SK-MEL-5 (cell line): ENCODE results near the gene PSMB7. TPM values are rescaled to one million over a fixed set of nuclear protein-coding genes. Genes with fewer than 3 reads are reported as not detected.

Experiments
- DNase-seq: peaks from one replicate; pipeline ENCODE4 v3.0.0-alpha.2; 2016; ENCODE audit warnings: low read depth, low spot score
- in situ Hi-C: cut with HindIII; loops from 2 replicates; pipeline ENCODE4 v1.10.0; 2016; ENCODE audit warnings: low sequenced_read_pairs, high pct_unique_total_duplicates, low pct_unique_long_range_greater_than_20kb
- total RNA-seq: library from RNA; depleted of rRNA; stranded (reverse); fragments of >200 nt; shearing (Covaris generic); gene quantifications from 2 replicates; pipeline ENCODE4 v1.2.3, GENCODE V29; 2014

Gene PSMB7
- total RNA-seq, 1 experiment from 2014 or later, result 422 TPM

DNA sequence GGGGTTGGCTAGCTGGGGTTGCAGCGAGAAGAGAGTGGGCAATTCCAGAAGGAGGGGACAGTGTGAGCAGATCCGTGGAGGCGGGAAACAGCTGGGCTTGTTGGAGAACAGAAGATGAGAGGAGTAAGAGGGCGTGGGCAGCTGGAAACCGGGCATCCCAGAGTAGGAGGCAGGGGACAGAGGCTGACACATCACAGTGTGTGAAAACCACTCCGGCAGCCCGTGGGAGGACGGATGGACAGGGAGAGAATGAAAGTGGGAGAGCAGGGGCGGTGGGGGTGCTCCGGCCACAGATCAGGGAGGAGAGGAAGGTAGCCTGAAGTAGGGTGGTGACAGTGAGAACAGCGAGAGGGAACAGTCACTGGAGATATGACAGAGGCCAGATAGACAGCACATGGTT is 8.3 kb upstream of the PSMB7 start:
- no peak for DNase-seq
- in situ Hi-C loops, result loop anchor here (25.0 kb wide), 1 partner anchor 114 kb away; no protein-coding TSS in a partner anchor

DNA sequence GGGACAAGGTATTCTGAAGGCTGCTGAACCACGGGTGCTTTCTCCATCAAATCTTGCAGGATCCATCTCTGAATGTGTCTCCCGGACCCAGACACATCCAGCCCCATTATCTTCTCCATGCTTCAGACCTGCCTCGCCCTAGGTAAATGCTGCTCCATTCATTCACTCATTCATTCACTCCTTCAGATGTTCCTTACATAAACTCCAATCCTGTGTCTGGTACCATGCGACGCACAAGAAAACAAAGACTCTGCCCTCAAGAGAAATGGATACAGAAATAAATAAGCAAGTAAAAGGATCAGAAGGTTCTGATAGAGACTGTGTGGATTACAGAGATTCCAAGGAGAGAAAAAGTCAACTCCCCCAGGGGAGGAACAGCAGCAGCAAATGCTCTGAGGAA is 7.9 kb upstream of the PSMB7 start:
- DNase-seq, result no peak
- in situ Hi-C loops, result loop anchor here (25.0 kb wide), 1 partner anchor 114 kb away; no protein-coding TSS in a partner anchor

DNA sequence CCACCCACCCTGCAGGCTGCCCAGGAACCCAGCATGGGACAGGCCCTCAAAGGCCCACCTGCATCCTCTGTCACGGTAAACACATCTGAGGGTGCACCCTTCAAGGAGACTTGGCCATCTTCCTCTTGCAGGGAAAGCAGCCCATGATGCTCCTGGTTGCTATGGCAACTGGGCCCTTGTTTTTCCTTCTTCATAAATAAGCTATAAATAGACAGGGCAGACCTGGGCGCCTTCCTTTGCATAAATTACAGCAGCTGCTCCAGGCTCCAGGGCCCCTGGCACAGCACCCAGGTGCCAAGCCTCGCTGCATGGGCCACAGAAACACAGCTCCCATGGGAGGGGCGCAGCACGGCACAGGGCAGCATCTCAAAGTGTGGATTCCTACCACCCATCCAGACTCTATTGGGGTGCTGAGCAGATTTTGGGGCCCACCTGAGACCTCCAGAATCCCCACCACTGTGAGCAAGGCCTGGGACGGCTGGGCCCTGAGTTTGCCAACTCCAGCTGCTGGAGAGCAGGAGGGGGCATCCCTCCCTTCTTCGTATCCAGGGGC is 5.8 kb upstream of the PSMB7 start:
- DNase-seq, result no peak
- in situ Hi-C loops, result loop anchor here (25.0 kb wide), 1 partner anchor 116 kb away; no protein-coding TSS in a partner anchor

DNA sequence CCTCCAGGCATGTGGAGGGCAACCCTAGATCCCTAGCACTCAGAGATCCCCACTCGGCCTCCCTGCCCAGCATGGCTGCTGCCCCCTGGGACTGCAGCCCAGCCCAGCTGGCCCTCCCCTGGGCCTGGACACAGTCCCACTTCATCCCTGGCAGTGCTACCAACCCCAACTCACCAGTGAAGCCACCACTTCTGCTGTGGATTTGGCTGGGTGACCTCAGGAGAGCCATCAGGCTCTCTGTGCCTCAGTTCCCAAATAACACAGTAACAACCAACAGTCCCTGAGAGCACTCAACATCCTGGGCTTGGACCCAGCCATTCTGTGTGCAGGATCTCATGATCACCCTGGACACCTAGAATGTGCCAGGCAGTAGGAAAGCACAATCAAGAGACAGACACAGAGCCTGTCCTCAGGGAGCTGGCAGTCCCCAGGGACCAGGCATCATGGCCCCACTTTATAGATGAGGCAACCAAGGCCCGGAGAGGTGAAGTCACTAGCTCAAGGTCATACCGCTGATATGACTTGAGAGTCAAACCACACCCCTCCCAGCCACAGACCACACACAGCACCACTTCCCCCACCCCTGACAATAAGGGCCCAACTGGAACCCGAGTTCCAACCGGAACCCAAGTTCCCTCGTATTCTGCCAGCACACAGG is 4.7 kb upstream of the PSMB7 start:
- in situ Hi-C loops, result loop anchor here (25.0 kb wide), 1 partner anchor 117 kb away; no protein-coding TSS in a partner anchor

DNA sequence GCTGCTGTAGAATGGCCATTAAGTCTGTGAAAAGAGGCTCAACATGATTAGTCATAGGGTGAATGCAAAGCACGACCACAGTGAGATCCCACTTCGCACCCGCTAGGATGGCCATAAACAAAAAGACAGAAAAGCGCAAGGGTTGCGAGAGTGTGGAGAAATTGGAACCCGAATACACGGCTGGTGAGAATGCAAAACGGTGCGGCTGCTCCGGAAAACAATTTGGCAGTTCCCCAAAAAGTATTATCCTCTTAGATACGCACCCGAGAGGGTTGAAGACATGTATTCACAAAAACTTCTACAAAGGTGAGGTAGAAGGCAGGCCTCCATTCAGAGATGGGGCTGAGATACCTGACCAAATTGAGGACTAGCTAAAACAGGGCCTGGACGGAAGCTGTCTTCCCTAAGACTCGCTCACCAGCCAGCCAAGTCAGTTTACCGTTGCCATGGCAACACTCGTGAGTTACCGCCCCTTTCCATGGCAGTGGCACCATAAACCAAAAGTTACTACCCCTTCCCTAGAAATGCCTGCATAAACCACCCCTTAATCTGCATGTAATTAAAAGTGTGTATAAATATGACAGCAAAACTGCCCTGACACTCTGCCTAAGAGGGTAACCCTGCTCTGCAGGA is 726 bp upstream of the PSMB7 start:
- in situ Hi-C loops, result loop anchor here (25.0 kb wide), 1 partner anchor 121 kb away; no protein-coding TSS in a partner anchor
- no peak for DNase-seq

More for the DNA sequence above, 4.7 kb upstream of the PSMB7 start:
- no peak for DNase-seq

DNA sequence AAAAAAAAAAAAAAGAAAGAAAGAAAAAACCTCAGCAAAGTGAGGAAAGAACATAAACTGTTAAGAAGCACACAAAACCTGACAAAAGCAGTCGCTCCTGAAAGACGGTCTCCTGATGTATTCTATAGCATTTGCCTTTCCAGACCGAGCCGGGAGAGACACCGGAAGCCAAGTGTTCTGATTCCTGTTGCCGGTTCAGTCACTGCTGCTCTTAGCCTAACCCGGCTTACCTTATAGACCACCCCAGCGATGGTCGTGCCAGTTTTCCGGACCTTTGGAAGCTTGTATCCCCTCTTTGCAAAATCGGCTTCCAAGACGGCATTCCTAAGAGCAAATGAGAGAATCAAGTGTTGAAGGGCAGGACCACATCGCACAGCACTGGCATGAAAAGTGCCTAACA is 630 bp downstream of the PSMB7 start:
- in situ Hi-C loops, result loop anchor here (25.0 kb wide), 1 partner anchor 123 kb away; no protein-coding TSS in a partner anchor

DNA sequence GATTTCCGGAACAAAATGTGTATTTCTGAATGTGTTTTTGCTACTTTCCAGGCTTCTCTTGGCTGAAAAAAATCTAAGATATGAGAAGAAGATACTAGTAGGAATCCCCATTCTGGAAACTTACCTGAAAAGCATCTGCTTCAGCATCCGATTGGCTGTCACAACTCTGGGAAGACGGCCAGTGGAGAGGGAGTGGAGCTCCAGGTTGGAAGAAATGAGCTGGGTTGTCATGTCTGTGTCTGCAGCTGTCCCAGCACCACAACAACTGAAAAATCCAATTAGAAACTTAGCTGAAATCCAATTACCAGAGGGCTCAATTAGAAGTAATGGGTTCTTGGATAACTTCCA is 3.0 kb downstream of the PSMB7 start:
- no peak for DNase-seq
- in situ Hi-C loops, result loop anchor here (25.0 kb wide), 1 partner anchor 125 kb away; no protein-coding TSS in a partner anchor

More for the DNA sequence above, 630 bp downstream of the PSMB7 start:
- DNase-seq, result no peak

DNA sequence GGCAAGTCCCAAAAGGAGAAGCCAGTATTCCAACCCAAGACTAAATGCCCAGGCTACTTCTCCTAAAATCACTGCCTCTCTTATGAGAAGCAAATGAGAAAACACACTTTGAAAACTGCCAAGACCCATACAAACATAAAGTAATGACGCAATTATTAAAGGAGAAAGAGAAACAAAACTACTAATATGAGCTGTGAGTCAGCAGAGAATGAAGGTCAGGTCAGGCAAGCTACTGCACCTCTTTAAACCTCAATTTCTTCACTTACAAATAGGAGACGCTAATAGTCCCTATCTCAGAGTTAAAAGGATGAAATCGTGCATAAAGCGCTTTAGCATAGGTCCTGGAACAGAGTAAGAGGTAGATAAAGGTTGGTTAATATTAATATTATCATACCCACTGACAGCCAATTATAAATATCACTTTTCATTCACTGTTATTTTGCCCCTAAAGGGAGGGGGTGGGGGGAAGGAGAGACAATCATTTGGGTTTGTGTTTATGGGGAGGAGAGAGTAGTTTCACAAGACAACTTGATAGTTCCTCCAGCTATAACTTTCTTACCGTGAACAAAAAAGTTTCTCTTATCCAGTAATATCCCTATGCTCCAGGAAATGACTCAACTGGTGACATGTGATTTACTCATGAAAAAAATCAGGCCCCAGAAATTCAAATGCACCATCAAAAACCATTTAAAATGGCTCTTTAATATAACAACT is 3.6 kb downstream of the PSMB7 start:
- in situ Hi-C loops, result loop anchor here (25.0 kb wide), 1 partner anchor 126 kb away; no protein-coding TSS in a partner anchor
- DNase-seq, result peak; percentile 88

DNA sequence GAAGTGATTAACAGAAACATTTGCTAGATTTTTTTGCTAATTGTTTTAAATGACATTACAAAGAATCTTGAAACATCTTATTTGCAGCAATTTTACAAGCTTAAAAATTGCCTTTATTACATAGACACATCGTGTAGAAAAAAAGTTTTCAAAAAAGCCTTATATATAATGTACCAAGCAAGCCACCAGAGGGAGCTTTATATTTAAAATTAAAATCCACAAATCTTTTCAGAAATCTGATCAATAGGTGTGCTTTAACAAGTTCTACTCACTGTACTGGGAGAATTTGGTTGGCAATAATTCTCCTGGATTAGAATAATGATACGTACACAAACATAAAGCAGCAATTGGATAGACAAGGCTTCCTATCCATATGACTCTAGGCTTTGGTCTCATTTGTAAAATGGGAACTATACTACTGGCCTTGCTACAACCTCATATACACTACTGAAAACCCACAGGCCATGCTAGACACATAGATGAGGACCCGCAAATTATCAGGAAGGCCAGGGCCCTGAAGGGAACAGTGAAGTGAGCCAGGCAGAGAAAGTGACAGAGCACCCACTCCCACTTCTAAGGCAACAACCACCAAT is 4.8 kb downstream of the PSMB7 start:
- in situ Hi-C loops, result loop anchor here (25.0 kb wide), 1 partner anchor 127 kb away; no protein-coding TSS in a partner anchor

DNA sequence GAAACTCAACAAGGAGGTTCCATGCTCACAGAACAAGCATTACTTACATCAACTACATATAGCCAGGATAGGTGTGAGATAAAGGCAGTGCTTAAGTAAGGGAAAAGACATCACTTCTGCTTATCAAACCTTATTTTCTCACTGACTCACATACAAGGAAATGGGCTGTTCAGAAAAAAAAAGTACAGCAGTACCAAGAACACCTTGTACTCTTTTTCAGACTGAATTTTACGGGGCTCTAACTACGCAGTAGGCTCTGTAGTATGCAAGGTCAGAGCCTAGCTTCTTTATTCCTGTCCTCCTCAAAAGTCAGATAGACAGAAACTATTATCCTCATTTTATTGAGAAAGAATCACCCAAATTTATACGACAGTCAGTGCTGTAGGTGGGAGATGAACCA is 5.8 kb downstream of the PSMB7 start:
- no peak for DNase-seq
- in situ Hi-C loops, result loop anchor here (25.0 kb wide), 1 partner anchor 128 kb away; no protein-coding TSS in a partner anchor

More for the DNA sequence above, 4.8 kb downstream of the PSMB7 start:
- peak; percentile 42 for DNase-seq

DNA sequence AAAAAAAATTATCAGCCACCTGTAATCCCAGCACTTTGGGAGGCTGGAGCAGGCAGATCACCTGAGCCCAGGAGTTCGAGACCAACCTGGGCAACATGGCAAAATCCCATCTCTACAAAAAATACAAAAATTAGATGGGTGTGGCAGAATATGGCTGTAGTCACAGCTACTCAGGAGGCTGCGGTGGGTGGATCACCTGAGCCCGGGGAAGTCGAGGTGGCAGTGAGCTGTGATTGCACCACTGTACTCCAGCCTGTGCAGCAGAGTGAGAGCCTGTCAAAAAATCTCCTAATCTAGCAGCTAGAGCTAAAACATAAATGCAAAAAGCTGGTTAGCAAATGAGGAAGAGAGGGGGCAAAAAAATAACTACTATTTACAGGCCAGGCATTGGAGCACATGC is 12.0 kb downstream of the PSMB7 start:
- in situ Hi-C loops, result loop anchor here (25.0 kb wide), 1 partner anchor 134 kb away; no protein-coding TSS in a partner anchor
- DNase-seq, result no peak

DNA sequence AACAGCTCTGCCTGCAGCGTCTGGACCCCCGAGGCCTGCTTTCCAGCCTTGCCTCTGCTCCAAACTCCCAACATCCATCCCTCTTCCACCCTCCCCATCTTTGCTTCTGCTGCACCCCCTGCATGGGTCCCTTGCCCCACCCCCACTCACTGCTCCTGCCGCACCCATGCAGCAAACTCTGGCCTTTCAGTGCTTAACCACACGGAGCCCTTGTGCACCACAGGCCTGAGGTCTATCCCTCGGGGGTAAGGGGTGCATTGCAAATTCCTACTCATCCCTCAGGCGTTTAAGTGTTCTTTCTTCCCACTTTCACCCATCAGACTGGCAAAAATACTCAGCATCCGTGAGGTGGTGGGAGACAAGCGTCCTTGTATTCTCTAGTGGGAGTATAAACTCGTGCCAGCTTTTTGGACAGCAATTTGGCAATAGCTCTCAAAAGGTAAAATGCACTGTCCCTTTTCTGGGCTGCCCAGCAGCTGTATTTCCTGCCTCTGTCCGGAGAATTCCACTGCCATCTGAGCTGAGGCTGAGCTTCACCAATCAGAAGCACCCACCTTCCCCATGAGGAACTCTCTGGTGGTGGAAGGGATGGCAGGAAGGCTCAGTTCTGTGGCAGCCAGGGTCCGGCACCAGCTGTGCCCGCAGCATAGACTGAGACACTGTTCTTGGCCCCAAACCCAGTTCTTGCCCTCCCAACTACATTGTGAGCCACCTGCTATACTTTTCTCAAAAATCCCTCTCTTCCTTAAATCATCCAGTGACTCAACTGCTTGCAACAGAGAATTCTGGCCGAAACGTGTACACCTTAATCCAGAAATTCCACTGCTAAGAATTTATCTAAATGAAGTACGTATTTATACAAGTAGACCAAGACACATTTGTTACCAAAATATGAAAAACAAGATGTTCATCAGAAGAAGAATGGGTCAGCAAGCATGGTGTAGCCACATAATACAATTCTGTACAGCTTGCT is 15.0 kb downstream of the PSMB7 start:
- in situ Hi-C loops, result loop anchor here (25.0 kb wide), 1 partner anchor 137 kb away; no protein-coding TSS in a partner anchor
- DNase-seq, result no peak

DNA sequence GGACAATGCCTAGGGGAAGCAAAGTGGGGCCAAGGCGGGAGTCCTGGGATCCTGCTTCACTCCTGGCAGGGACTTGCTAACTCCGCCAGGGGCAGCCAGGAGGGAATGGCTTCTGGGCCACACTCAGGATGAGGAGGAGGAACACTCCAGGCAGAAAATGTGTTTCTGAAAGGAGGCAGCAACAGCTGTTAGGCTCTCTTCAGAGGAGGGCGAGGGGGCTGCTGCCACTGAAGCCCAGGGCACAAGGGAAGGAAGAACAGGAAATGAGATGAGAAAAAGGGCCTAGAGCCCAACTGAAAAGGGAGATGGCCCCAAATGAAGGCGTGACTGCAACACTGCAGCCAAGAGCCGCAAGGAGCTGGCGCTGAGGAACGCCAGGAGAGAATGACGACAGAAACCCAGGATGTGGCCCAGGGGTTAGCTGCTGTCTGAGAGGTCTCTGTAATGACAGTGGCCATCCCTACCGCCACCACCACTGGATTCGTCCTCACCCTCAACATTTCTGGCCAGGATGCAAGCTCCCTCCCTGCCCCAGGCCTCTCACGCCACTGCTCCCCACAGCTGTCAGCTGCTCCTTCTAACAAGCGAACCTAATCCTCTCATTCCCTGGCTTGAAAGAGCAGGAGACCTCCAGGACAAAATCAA is 15.8 kb downstream of the PSMB7 start:
- no peak for DNase-seq
- in situ Hi-C loops, result no loop called here

DNA sequence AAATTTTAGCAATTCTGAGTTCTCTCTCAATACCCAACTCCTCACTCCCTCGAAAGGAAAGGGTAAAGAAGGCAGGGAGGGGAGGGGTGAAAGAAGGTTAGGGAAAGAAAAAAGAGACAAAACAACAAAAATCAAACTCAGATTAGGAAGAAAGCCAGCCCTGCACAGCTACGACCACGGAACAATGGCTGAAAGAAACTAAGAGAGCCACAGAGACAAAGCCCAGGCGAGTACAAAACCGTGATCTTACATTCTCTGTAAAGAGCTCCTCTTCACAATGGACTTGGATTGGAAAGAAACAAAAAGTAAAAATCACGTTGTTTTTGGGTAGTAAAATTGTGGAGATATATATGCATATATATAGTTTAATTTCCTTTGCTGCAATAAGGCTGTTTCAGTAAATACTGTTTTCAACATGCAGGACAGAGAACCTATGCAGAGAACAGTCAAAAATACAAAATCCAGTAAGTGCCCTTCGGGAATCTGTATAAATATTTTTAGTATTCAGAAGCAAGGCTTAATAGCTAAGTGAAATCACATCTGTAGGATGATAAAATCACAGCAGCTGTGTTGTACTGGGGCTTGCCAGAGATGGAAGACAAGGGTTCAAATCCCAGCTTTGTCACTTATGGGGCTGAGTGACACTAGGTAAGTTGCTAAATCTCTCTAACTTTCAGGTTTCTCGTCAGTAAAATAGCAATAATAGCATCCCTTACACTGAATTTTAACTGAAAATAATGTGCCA is 16.9 kb downstream of the PSMB7 start:
- DNase-seq, result no peak
- in situ Hi-C loops, result no loop called here

DNA sequence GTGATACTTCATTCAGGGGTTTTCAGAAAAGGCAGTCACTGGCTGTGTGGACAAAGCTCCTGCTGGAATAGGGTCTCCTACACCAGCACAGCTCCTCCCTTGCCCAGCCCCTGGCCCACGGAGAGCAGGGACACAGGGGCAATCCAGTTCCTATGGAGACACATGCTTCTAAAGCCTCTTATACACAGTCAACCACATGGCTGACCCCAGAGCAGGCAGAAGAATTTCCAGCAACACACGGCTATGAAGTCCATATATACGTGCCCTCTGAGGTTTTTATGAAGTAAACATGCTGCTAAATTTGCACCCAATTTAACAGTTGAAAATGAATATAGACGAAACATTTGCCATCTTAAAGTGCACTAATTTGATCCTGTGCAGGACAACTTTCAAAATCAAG is 19.4 kb downstream of the PSMB7 start:
- DNase-seq, result no peak
- in situ Hi-C loops, result no loop called here
